Activated CD8-positive, alpha-beta T cell treated with anti-CD3 and anti-CD28 coated beads, Interleukin-2, amount 10 ng/mL, durations not matched to agents 7 days and 5 days (primary cell): ENCODE data around the gene GON7. TPM values are rescaled to one million over a fixed set of nuclear protein-coding genes. Genes with fewer than 3 reads are reported as not detected.
"Not testable (repeated sequence)": the region's sequence is repeated elsewhere in the genome, so short reads cannot be mapped to it uniquely, and the experiment has no call there.

ENCODE experiments used
- ATAC-seq: fragments of 150-1000 bp; cut with Tn5 transposase; one replicate; pipeline ENCODE4 v1.10.0; 2021; ENCODE audit warnings: moderate library complexity
- CTCF ChIA-PET: fragments of 350-600 bp; sonication (Branson Sonifier 250); formaldehyde crosslinking; loops from one replicate; lab custom pipeline; 2021; ENCODE audit warnings: antibody characterized with exemption; lab: Charles Lee
- POLR2A ChIA-PET: fragments of 350-600 bp; sonication (Branson Sonifier 250); formaldehyde crosslinking; loops from one replicate; lab custom pipeline; 2021; ENCODE audit warnings: antibody characterized with exemption; lab: Charles Lee
- DNase-seq: peaks from one replicate; pipeline ENCODE4 v3.0.0-alpha.2; 2020
- H3K27ac Mint-ChIP-seq: one replicate; pipeline ENCODE4 v1.8.0; 2021; ENCODE audit warnings: mild to moderate bottlenecking, mixed read lengths
- H3K27me3 Mint-ChIP-seq: one replicate; pipeline ENCODE4 v1.8.0; 2021; ENCODE audit warnings: low read depth, mixed read lengths
- H3K36me3 Mint-ChIP-seq: one replicate; pipeline ENCODE4 v1.8.0; 2021; ENCODE audit warnings: low read depth, mixed read lengths
- H3K4me1 Mint-ChIP-seq: one replicate; pipeline ENCODE4 v1.8.0; 2021; ENCODE audit warnings: low read depth, mixed read lengths
- H3K4me3 Mint-ChIP-seq: one replicate; pipeline ENCODE4 v1.8.0; 2021; ENCODE audit warnings: mild to moderate bottlenecking, mixed read lengths
- H3K9me3 Mint-ChIP-seq: one replicate; pipeline ENCODE4 v1.8.0; 2022; ENCODE audit warnings: mixed read lengths; ENCODE audit not compliant: insufficient read depth
- total RNA-seq, 2 experiments: library from RNA; stranded (reverse); gene quantifications; one replicate each; pipeline ENCODE4 v1.2.3, GENCODE V29; 2021

The GON7 gene
- total RNA-seq, 2 experiments from 2014 or later: 21.5 to 24.6 TPM

GRCh38 chr14:93170141-93170540 is 36.7 kb downstream of the GON7 start:
- DNase-seq, H3K36me3 Mint-ChIP-seq, H3K4me1 Mint-ChIP-seq, H3K9me3 Mint-ChIP-seq, H3K4me3 Mint-ChIP-seq, H3K27me3 Mint-ChIP-seq, H3K27ac Mint-ChIP-seq, ATAC-seq, POLR2A ChIA-PET: not testable (repeated sequence)
- CTCF ChIA-PET: interaction anchor here (3.2 kb wide), 1 partner anchor 8 kb away, joined by 15 read pairs; no protein-coding TSS in a partner anchor

GRCh38 chr14:93169619-93170018 is 37.2 kb downstream of the GON7 start:
- H3K4me3 Mint-ChIP-seq, H3K27me3 Mint-ChIP-seq, H3K27ac Mint-ChIP-seq, DNase-seq, ATAC-seq, H3K4me1 Mint-ChIP-seq, POLR2A ChIA-PET, H3K36me3 Mint-ChIP-seq, H3K9me3 Mint-ChIP-seq: not testable (repeated sequence)
- CTCF ChIA-PET: interaction anchor here (1.1 to 3.2 kb wide), 2 partner anchors 8 to 56 kb away, joined by 5 to 15 read pairs; no protein-coding TSS in a partner anchor

GRCh38 chr14:93168610-93169009 is 38.3 kb downstream of the GON7 start:
- ATAC-seq, H3K27ac Mint-ChIP-seq, H3K4me3 Mint-ChIP-seq, DNase-seq, H3K36me3 Mint-ChIP-seq, H3K9me3 Mint-ChIP-seq, H3K27me3 Mint-ChIP-seq, POLR2A ChIA-PET, H3K4me1 Mint-ChIP-seq: not testable (repeated sequence)
- CTCF ChIA-PET: interaction anchor here (1.1 to 3.2 kb wide), 2 partner anchors 9 to 55 kb away, joined by 5 to 15 read pairs; no protein-coding TSS in a partner anchor

- H3K4me1 Mint-ChIP-seq, CTCF ChIA-PET, H3K4me3 Mint-ChIP-seq, ATAC-seq, DNase-seq, H3K27ac Mint-ChIP-seq, H3K27me3 Mint-ChIP-seq, H3K36me3 Mint-ChIP-seq, H3K9me3 Mint-ChIP-seq: not testable (repeated sequence)
- POLR2A ChIA-PET: interaction anchor here (1.1 kb wide), 1 partner anchor 19 kb away, joined by 3 read pairs; the partner anchor contains the start of genes LYSET and MOAP1
Observed at GRCh38 chr14:93165271-93166265, 41.3 kb downstream of the GON7 start.

GRCh38 chr14:93163564-93163963 is 43.3 kb downstream of the GON7 start:
- CTCF ChIA-PET: interaction anchor here (1.0 to 1.4 kb wide), 2 partner anchors 14 to 51 kb away, joined by 3 to 5 read pairs; no protein-coding TSS in a partner anchor
- Mint-ChIP-seq H3K27ac (no peak overlapping the region), H3K4me1 (no peaks in the 10 kb centered on the region), H3K27me3 (no peaks in the 10 kb centered on the region), H3K4me3 (no peak overlapping the region), H3K9me3 (no peaks in the 10 kb centered on the region), H3K36me3 (no peaks in the 10 kb centered on the region)
- POLR2A ChIA-PET: no interaction called here
- ATAC-seq (no peak), DNase-seq (no peak)

GRCh38 chr14:93161411-93161940 is 45.4 kb downstream of the GON7 start:
- Mint-ChIP-seq H3K4me1 (no peaks in the 10 kb centered on the region), H3K36me3 (no peaks in the 10 kb centered on the region), H3K27ac (no peak overlapping the region), H3K4me3 (no peak overlapping the region), H3K27me3 (peaks cover 2% of the 10 kb centered on the region), H3K9me3 (no peaks in the 10 kb centered on the region)
- ChIA-PET CTCF (interaction anchor here (0.8 to 1.0 kb wide), 3 partner anchors 15 to 48 kb away, joined by 3 to 7 read pairs (median 4); no protein-coding TSS in a partner anchor), POLR2A (no interaction called here)
- no peak for DNase-seq
- no peak for ATAC-seq

- H3K27ac Mint-ChIP-seq: no peak overlapping the region
- no peak overlapping the region for H3K4me3 Mint-ChIP-seq
- ATAC-seq (peak; percentile 52), DNase-seq (peak; percentile 40)
- ChIA-PET POLR2A (no interaction called here), CTCF (interaction anchor here (0.8 to 1.0 kb wide), 3 partner anchors 16 to 47 kb away, joined by 3 to 7 read pairs (median 4); no protein-coding TSS in a partner anchor)
- H3K4me1 Mint-ChIP-seq: no peaks in the 10 kb centered on the region
- no peaks in the 10 kb centered on the region for H3K36me3 Mint-ChIP-seq
- peaks cover 2% of the 10 kb centered on the region for H3K27me3 Mint-ChIP-seq
- no peaks in the 10 kb centered on the region for H3K9me3 Mint-ChIP-seq
Observed at GRCh38 chr14:93160353-93160801, 46.5 kb downstream of the GON7 start.

- peak; percentile 35 for DNase-seq
- H3K27me3 Mint-ChIP-seq, H3K27ac Mint-ChIP-seq, H3K36me3 Mint-ChIP-seq, H3K4me3 Mint-ChIP-seq, H3K4me1 Mint-ChIP-seq, CTCF ChIA-PET, H3K9me3 Mint-ChIP-seq, POLR2A ChIA-PET: not testable (repeated sequence)
- ATAC-seq: peak; percentile 24
Observed at GRCh38 chr14:93159625-93160352, 47.1 kb downstream of the GON7 start.

- POLR2A ChIA-PET, H3K4me3 Mint-ChIP-seq, H3K27me3 Mint-ChIP-seq, H3K27ac Mint-ChIP-seq, DNase-seq, H3K36me3 Mint-ChIP-seq, H3K9me3 Mint-ChIP-seq, ATAC-seq, H3K4me1 Mint-ChIP-seq, CTCF ChIA-PET: not testable (repeated sequence)
Observed at GRCh38 chr14:93158349-93158748, 48.5 kb downstream of the GON7 start.

- CTCF ChIA-PET: no interaction called here
Observed at GRCh38 chr14:93156693-93157369, 50.0 kb downstream of the GON7 start.

GRCh38 chr14:93155667-93156066 is 51.2 kb downstream of the GON7 start:
- CTCF ChIA-PET: no interaction called here
- POLR2A ChIA-PET: no interaction called here
- Mint-ChIP-seq H3K4me1 (peaks cover 2% of the 10 kb centered on the region), H3K4me3 (no peak overlapping the region), H3K27ac (no peak overlapping the region), H3K36me3 (no peaks in the 10 kb centered on the region), H3K9me3 (no peaks in the 10 kb centered on the region), H3K27me3 (peaks cover 7% of the 10 kb centered on the region)
- DNase-seq (no peak), ATAC-seq (no peak)

More at GRCh38 chr14:93156693-93157369, 50.0 kb downstream of the GON7 start:
- Mint-ChIP-seq H3K36me3 (no peaks in the 10 kb centered on the region), H3K27ac (no peak overlapping the region), H3K4me3 (no peak overlapping the region), H3K4me1 (no peaks in the 10 kb centered on the region), H3K9me3 (no peaks in the 10 kb centered on the region), H3K27me3 (peaks cover 2% of the 10 kb centered on the region)
- ATAC-seq (no peak), DNase-seq (no peak)
- POLR2A ChIA-PET: no interaction called here
